Chondrocyte (in vitro differentiated cells): ENCODE measurements around the gene MAFB. TPM values are rescaled to one million over a fixed set of nuclear protein-coding genes. Genes with fewer than 3 reads are reported as not detected.

Source experiments
- DNase-seq: peaks from one replicate; pipeline ENCODE4 v3.0.0; 2021; ENCODE audit warnings: mixed read lengths, low spot score
- H3K27ac Mint-ChIP-seq: one replicate; pipeline ENCODE4 v1.8.0; 2021; ENCODE audit warnings: mild to moderate bottlenecking, moderate library complexity, mixed read lengths; ENCODE audit not compliant: unreplicated experiment
- H3K27me3 Mint-ChIP-seq: 2 replicates; pipeline ENCODE4 v1.8.0; 2021; ENCODE audit warnings: low read depth, mixed read lengths
- H3K36me3 Mint-ChIP-seq: 2 replicates; pipeline ENCODE4 v1.8.0; 2021; ENCODE audit warnings: low read depth, mixed read lengths
- H3K4me1 Mint-ChIP-seq: 2 replicates; pipeline ENCODE4 v1.8.0; 2021; ENCODE audit warnings: low read depth, mild to moderate bottlenecking, mixed read lengths
- H3K4me3 Mint-ChIP-seq: one replicate; pipeline ENCODE4 v1.8.0; 2021; ENCODE audit warnings: mild to moderate bottlenecking, moderate library complexity, mixed read lengths; ENCODE audit not compliant: unreplicated experiment
- H3K9me3 Mint-ChIP-seq: 2 replicates; pipeline ENCODE4 v1.8.0; 2021; ENCODE audit warnings: low read depth, mixed read lengths
- total RNA-seq: library from RNA; stranded (reverse); gene quantifications from 3 replicates; pipeline ENCODE4 v1.2.1, GENCODE V29; 2021
- TF ChIP-seq, protein P1 (sequence below): fragments of 200-600 bp; sonication (generic); IDR thresholded peaks from 2 replicates; pipeline ENCODE4 v1.5.0; 2021; ENCODE audit warnings: antibody characterized with exemption, mild to moderate bottlenecking, moderate library complexity

The MAFB gene
- total RNA-seq, 1 donor from 2014 or later: 4.2 TPM

- Mint-ChIP-seq H3K27ac (no peak overlapping the region), H3K27me3 (peaks cover 26% of the 10 kb centered on the region), H3K4me3 (no peak overlapping the region), H3K9me3 (no peaks in the 10 kb centered on the region), H3K36me3 (peaks cover 3% of the 10 kb centered on the region), H3K4me1 (no peaks in the 10 kb centered on the region)
- TF ChIP-seq, protein P1, sequence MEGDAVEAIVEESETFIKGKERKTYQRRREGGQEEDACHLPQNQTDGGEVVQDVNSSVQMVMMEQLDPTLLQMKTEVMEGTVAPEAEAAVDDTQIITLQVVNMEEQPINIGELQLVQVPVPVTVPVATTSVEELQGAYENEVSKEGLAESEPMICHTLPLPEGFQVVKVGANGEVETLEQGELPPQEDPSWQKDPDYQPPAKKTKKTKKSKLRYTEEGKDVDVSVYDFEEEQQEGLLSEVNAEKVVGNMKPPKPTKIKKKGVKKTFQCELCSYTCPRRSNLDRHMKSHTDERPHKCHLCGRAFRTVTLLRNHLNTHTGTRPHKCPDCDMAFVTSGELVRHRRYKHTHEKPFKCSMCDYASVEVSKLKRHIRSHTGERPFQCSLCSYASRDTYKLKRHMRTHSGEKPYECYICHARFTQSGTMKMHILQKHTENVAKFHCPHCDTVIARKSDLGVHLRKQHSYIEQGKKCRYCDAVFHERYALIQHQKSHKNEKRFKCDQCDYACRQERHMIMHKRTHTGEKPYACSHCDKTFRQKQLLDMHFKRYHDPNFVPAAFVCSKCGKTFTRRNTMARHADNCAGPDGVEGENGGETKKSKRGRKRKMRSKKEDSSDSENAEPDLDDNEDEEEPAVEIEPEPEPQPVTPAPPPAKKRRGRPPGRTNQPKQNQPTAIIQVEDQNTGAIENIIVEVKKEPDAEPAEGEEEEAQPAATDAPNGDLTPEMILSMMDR: no peak
- DNase-seq: no peak
Observed at GRCh38 chr20:40635971-40636370, 53.1 kb downstream of the MAFB start.
